CD8-positive, alpha-beta memory T cell (primary cell): Measurements from ENCODE around the gene C10orf95. TPM values are rescaled to one million over a fixed set of nuclear protein-coding genes. Genes with fewer than 3 reads are reported as not detected.
A peak's percentile ranks its signal among the peaks of the same experiment; 100 is the strongest.

Experiments used
- CTCF ChIA-PET: fragments of 350-600 bp; sonication (Branson Sonifier 250); formaldehyde crosslinking; loops from one replicate; lab custom pipeline; 2021; ENCODE audit warnings: antibody characterized with exemption; lab: Charles Lee
- POLR2A ChIA-PET: fragments of 350-600 bp; sonication (Branson Sonifier 250); formaldehyde crosslinking; loops from one replicate; lab custom pipeline; 2021; ENCODE audit warnings: antibody characterized with exemption; lab: Charles Lee
- DNase-seq, 5 donors: peaks; one replicate each; pipeline versions ENCODE4 v3.0.0 to v3.0.0-alpha.2; 2020 to 2022; ENCODE audit warnings: mixed read lengths in 1 of 5
- H3K27ac ChIP-seq: one replicate; pipeline ENCODE4 v1.7.0; 2013; ENCODE audit warnings: low read depth, mild to moderate bottlenecking, low read length, moderate library complexity
- H3K27me3 ChIP-seq: 2 replicates; pipeline ENCODE4 v1.7.0; 2013; ENCODE audit warnings: low read length, mild to moderate bottlenecking; ENCODE audit not compliant: insufficient read depth, poor library complexity, severe bottlenecking
- H3K36me3 ChIP-seq: 2 replicates; pipeline ENCODE4 v1.7.0; 2013; ENCODE audit warnings: mild to moderate bottlenecking, low read length, moderate library complexity; ENCODE audit not compliant: insufficient read depth
- H3K4me1 ChIP-seq: 2 replicates; pipeline ENCODE4 v1.7.0; 2013; ENCODE audit warnings: mild to moderate bottlenecking, low read length, moderate library complexity; ENCODE audit not compliant: insufficient read depth
- H3K4me3 ChIP-seq: 2 replicates; pipeline ENCODE4 v1.7.0; 2013; ENCODE audit warnings: mild to moderate bottlenecking, low read length
- H3K9me3 ChIP-seq: 2 replicates; pipeline ENCODE4 v1.7.0; 2013; ENCODE audit warnings: mild to moderate bottlenecking, low read length
- H3K27ac Mint-ChIP-seq, 8 donors: one replicate each; pipeline ENCODE4 v1.8.0; 2020 to 2021; ENCODE audit warnings: mixed read lengths in 8 of 8, mild to moderate bottlenecking in 6 of 8, inconsistent platforms in 3 of 8, moderate library complexity in 3 of 8
- H3K27me3 Mint-ChIP-seq, 2 donors: one replicate each; pipeline ENCODE4 v1.8.0; 2020 to 2021; ENCODE audit warnings: mixed read lengths in 2 of 2, mild to moderate bottlenecking in 1 of 2, moderate library complexity in 1 of 2
- H3K36me3 Mint-ChIP-seq, 3 donors: one replicate each; pipeline ENCODE4 v1.8.0; 2020 to 2021; ENCODE audit warnings: mixed read lengths in 3 of 3, inconsistent platforms in 1 of 3, mild to moderate bottlenecking in 1 of 3
- H3K4me1 Mint-ChIP-seq, 3 donors: one replicate each; pipeline ENCODE4 v1.8.0; 2020 to 2021; ENCODE audit warnings: mixed read lengths in 3 of 3, inconsistent platforms in 1 of 3, mild to moderate bottlenecking in 1 of 3
- H3K4me3 Mint-ChIP-seq, 7 donors: one replicate each; pipeline ENCODE4 v1.8.0; 2020 to 2021; ENCODE audit warnings: mixed read lengths in 7 of 7, mild to moderate bottlenecking in 6 of 7, moderate library complexity in 4 of 7, inconsistent platforms in 2 of 7
- H3K9me3 Mint-ChIP-seq, 5 donors: one replicate each; pipeline ENCODE4 v1.8.0; 2020 to 2022; ENCODE audit warnings: mixed read lengths in 5 of 5, mild to moderate bottlenecking in 3 of 5, moderate library complexity in 2 of 5, inconsistent platforms in 1 of 5
- polyA plus RNA-seq: library from polyadenylated mRNA; unstranded; fragments of 300-500 nt; fragmentation: Illumina TruSeq; gene quantifications from one replicate; pipeline ENCODE4 v1.2.3, GENCODE V29; 2021
- total RNA-seq, 2 experiments: library from RNA; stranded (reverse); gene quantifications; one replicate each; pipeline ENCODE4 v1.2.3, GENCODE V29; 2021

The C10orf95 gene
- total and polyA plus RNA-seq, 3 experiments from 2014 or later = 0.57 to 0.70 (median 0.62) TPM

DNA sequence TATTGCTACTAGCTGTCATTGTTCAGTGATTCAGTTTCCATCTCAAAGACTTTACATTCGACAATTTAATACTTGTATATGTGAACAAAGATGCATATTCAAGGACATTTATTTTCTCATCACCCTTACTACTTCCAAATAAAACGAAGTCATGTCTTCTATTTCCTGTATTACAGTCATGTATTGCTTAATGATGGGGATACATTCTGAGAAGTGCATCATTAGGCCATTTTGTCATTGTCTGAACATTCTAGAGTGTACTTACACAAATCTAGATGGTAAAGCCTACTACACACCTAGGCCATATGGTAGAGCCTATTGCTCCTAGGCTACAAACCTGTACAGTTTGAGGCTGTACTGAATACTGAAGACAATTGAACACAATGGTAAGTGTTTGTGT lies 6.5 kb downstream of the C10orf95 start:
- CTCF ChIA-PET = no interaction called here
- POLR2A ChIA-PET = no interaction called here
- Mint-ChIP-seq H3K9me3 (no peaks in the 10 kb centered on the region), H3K27me3 (peaks cover 0 to 2% of the 10 kb centered on the region in 2 donors), H3K4me3 (no peak overlapping the region), H3K27ac (no peak overlapping the region), H3K36me3 (peaks cover 0 to 2% (median 0%) of the 10 kb centered on the region in 3 donors), H3K4me1 (peaks cover 7 to 10% (median 9%) of the 10 kb centered on the region in 3 donors)
- Histone ChIP-seq H3K9me3 (no peaks in the 10 kb centered on the region), H3K36me3 (no peaks in the 10 kb centered on the region), H3K4me3 (no peak overlapping the region), H3K27me3 (no peaks in the 10 kb centered on the region), H3K4me1 (peaks cover 6% of the 10 kb centered on the region), H3K27ac (no peak overlapping the region)
- DNase-seq = no peak

GRCh38 chr10:102438374-102438773 lies 13.0 kb downstream of the C10orf95 start:
- no peaks in the 10 kb centered on the region for H3K9me3 Mint-ChIP-seq
- H3K27me3 Mint-ChIP-seq = peaks cover 0 to 8% of the 10 kb centered on the region in 2 donors
- Histone ChIP-seq H3K27me3 (no peaks in the 10 kb centered on the region), H3K27ac (no peak overlapping the region), H3K36me3 (no peaks in the 10 kb centered on the region), H3K9me3 (no peaks in the 10 kb centered on the region), H3K4me1 (peaks cover 35% of the 10 kb centered on the region), H3K4me3 (no peak overlapping the region)
- H3K4me3 Mint-ChIP-seq = no peak overlapping the region
- peak overlapping the region in 2 of 8 donors; percentile 21 to 50 for H3K27ac Mint-ChIP-seq
- no peaks in the 10 kb centered on the region for H3K36me3 Mint-ChIP-seq
- no peak for DNase-seq
- ChIA-PET CTCF (interaction anchor here (1.1 to 2.8 kb wide), 3 partner anchors 10 to 39 kb away, joined by 3 to 13 read pairs (median 3); partner anchors contain the start of gene FBXL15), POLR2A (interaction anchor here (0.7 kb wide), 1 partner anchor 84 kb away, joined by 10 read pairs; no protein-coding TSS in a partner anchor)
- peaks cover 22 to 39% (median 37%) of the 10 kb centered on the region in 3 donors for H3K4me1 Mint-ChIP-seq

- H3K27ac ChIP-seq = no peak overlapping the region
- H3K36me3 ChIP-seq = no peaks in the 10 kb centered on the region
- POLR2A ChIA-PET = interaction anchor here (1.3 kb wide), 1 partner anchor 12 kb away, joined by 4 read pairs; no protein-coding TSS in a partner anchor
- peaks cover 0 to under 1% (median 0%) of the 10 kb centered on the region in 3 donors for H3K36me3 Mint-ChIP-seq
- no peak for DNase-seq
- H3K4me3 Mint-ChIP-seq = peak overlapping the region in 5 of 7 donors; percentile 4 to 74 (median 36)
- CTCF ChIA-PET = interaction anchor here (1.1 to 2.8 kb wide), 2 partner anchors 16 to 39 kb away, joined by 3 to 13 read pairs; partner anchors contain the start of gene FBXL15
- H3K9me3 ChIP-seq = no peaks in the 10 kb centered on the region
- no peaks in the 10 kb centered on the region for H3K9me3 Mint-ChIP-seq
- peaks cover 42% of the 10 kb centered on the region for H3K4me1 ChIP-seq
- H3K4me1 Mint-ChIP-seq = peaks cover 24 to 45% (median 42%) of the 10 kb centered on the region in 3 donors
- peak overlapping the region in 1 of 8 donors; percentile 61 for H3K27ac Mint-ChIP-seq
- no peaks in the 10 kb centered on the region for H3K27me3 ChIP-seq
- H3K4me3 ChIP-seq = no peak overlapping the region
- peaks cover 0 to 9% of the 10 kb centered on the region in 2 donors for H3K27me3 Mint-ChIP-seq
These were observed 13.8 kb downstream of the C10orf95 start for GRCh38 chr10:102437515-102437914.

DNA sequence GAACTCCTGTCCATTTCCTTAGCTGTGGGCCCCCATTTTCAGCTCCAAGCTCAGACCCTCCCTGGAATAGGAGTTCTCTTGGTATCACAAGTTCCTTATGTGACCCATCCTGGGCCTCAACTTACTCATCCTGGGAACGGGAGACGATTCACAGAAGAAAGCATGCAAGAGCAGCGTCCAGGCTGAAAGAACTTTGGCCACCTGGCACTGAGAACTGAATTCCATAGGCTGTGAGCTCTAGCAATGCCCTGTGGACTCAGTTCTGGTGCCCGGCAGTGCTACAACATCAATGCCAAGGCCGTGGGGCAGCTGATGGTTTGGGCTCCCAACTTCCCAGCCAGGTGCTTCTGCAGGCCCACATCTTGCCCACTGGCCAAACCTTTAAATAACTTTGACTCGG lies 15.0 kb downstream of the C10orf95 start:
- Histone ChIP-seq H3K4me1 (peaks cover 50% of the 10 kb centered on the region), H3K4me3 (peak overlapping the region; percentile 73), H3K36me3 (no peaks in the 10 kb centered on the region), H3K27ac (peak overlapping the region; percentile 59), H3K9me3 (no peaks in the 10 kb centered on the region), H3K27me3 (no peaks in the 10 kb centered on the region)
- peak overlapping the region in 7 of 8 donors; percentile 71 to 97 (median 79) for H3K27ac Mint-ChIP-seq
- ChIA-PET CTCF (interaction anchor here (0.6 to 4.8 kb wide), 4 partner anchors 12 to 42 kb away, joined by 3 to 20 read pairs (median 8); partner anchors contain the start of genes FBXL15 and NFKB2), POLR2A (interaction anchor here (1.3 to 1.5 kb wide), 2 partner anchors 13 to 15 kb away, joined by 4 to 5 read pairs; partner anchors contain the start of gene C10orf95)
- no peak for DNase-seq
- H3K4me1 Mint-ChIP-seq = peaks cover 34 to 54% (median 50%) of the 10 kb centered on the region in 3 donors
- H3K36me3 Mint-ChIP-seq = peaks cover 0 to 5% (median 0%) of the 10 kb centered on the region in 3 donors
- H3K4me3 Mint-ChIP-seq = peak overlapping the region; percentile 73 to 88 (median 80)
- H3K27me3 Mint-ChIP-seq = peaks cover 0 to 10% of the 10 kb centered on the region in 2 donors
- no peaks in the 10 kb centered on the region for H3K9me3 Mint-ChIP-seq

DNA sequence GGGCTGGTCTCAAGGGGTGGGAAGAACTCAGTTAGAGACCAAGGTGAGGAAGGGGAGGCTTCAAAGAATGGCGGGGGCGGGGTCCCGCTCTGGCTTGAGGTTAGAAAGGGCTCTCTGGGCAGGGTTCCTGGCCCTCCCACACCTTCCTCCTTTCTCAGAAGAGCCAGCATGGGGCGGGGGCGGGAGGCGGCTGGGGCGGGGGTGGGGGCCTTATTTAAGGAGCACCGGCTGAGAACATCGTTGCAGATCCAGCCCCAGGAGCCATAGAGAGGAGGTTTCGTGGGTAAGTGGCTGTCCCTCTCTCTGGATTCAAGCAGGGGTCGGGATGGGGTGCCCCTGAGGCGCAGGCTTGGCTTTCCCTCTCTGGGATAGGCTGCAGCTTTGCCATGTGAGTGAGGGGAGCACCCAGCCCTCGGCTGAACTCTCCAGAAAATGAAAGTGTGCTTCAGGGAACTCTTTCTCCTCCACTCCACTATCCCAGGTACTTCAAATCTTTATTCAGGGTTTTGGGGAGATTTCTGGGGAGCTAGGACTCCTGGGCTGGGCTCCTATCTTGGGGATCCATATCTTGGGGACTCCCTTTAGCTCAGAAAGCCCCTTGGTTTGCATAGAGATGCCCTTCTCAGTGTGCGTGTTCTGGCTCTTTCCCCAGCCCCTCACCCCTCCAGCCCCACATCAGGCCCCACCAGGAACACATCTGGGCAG lies 15.7 kb downstream of the C10orf95 start:
- peaks cover 0 to 5% (median 0%) of the 10 kb centered on the region in 3 donors for H3K36me3 Mint-ChIP-seq
- peak overlapping the region; percentile 60 for H3K27ac ChIP-seq
- peaks cover 34 to 54% (median 50%) of the 10 kb centered on the region in 3 donors for H3K4me1 Mint-ChIP-seq
- peak in 1 of 5 donors; percentile 34 for DNase-seq
- H3K4me3 ChIP-seq = peak overlapping the region; percentile 73
- H3K4me3 Mint-ChIP-seq = peak overlapping the region; percentile 73 to 88 (median 80)
- POLR2A ChIA-PET = interaction anchor here (0.5 to 1.5 kb wide), 2 partner anchors 15 to 37 kb away, joined by 4 to 5 read pairs; partner anchors contain the start of gene C10orf95
- H3K9me3 ChIP-seq = no peaks in the 10 kb centered on the region
- H3K4me1 ChIP-seq = peaks cover 50% of the 10 kb centered on the region
- H3K36me3 ChIP-seq = no peaks in the 10 kb centered on the region
- peaks cover 0 to 10% of the 10 kb centered on the region in 2 donors for H3K27me3 Mint-ChIP-seq
- peak overlapping the region; percentile 72 to 97 (median 85) for H3K27ac Mint-ChIP-seq
- no peaks in the 10 kb centered on the region for H3K9me3 Mint-ChIP-seq
- CTCF ChIA-PET = interaction anchor here (0.6 to 4.8 kb wide), 7 partner anchors 10 to 266 kb away, joined by 3 to 20 read pairs (median 3); partner anchors contain the start of genes FBXL15 and NFKB2
- H3K27me3 ChIP-seq = no peaks in the 10 kb centered on the region

- Histone ChIP-seq H3K4me1 (peaks cover 50% of the 10 kb centered on the region), H3K9me3 (no peaks in the 10 kb centered on the region), H3K36me3 (no peaks in the 10 kb centered on the region), H3K27ac (peak overlapping the region; percentile 60), H3K4me3 (peak overlapping the region; percentile 49), H3K27me3 (no peaks in the 10 kb centered on the region)
- no peak for DNase-seq
- Mint-ChIP-seq H3K4me1 (peaks cover 34 to 57% (median 50%) of the 10 kb centered on the region in 3 donors), H3K9me3 (no peaks in the 10 kb centered on the region), H3K36me3 (peaks cover 0 to 5% (median 0%) of the 10 kb centered on the region in 3 donors), H3K27ac (peak overlapping the region; percentile 72 to 97 (median 82)), H3K4me3 (peak overlapping the region; percentile 73 to 88 (median 80)), H3K27me3 (peaks cover 0 to 10% of the 10 kb centered on the region in 2 donors)
- POLR2A ChIA-PET = interaction anchor here (0.5 to 1.5 kb wide), 3 partner anchors 16 to 36 kb away, joined by 4 to 5 read pairs (median 4); partner anchors contain the start of gene C10orf95
- CTCF ChIA-PET = interaction anchor here (0.9 to 4.8 kb wide), 6 partner anchors 9 to 266 kb away, joined by 3 to 20 read pairs (median 4); partner anchors contain the start of genes FBXL15 and NFKB2
These were observed 16.2 kb downstream of the C10orf95 start for GRCh38 chr10:102435133-102435497.

- ChIA-PET CTCF (interaction anchor here (1.0 to 4.8 kb wide), 5 partner anchors 14 to 204 kb away, joined by 3 to 20 read pairs (median 4); partner anchors contain the start of genes FBXL15 and NFKB2), POLR2A (interaction anchor here (0.6 to 3.2 kb wide), 3 partner anchors 13 to 68 kb away, joined by 3 to 45 read pairs (median 4); partner anchors contain the start of gene FBXL15)
- Mint-ChIP-seq H3K27ac (peak overlapping the region; percentile 38 to 97 (median 82)), H3K36me3 (peaks cover 0 to 5% (median 0%) of the 10 kb centered on the region in 3 donors), H3K27me3 (peaks cover 0 to 10% of the 10 kb centered on the region in 2 donors), H3K9me3 (no peaks in the 10 kb centered on the region), H3K4me1 (peaks cover 34 to 57% (median 50%) of the 10 kb centered on the region in 3 donors), H3K4me3 (peak overlapping the region; percentile 30 to 85 (median 76))
- Histone ChIP-seq H3K27ac (peak overlapping the region; percentile 60), H3K4me1 (peaks cover 50% of the 10 kb centered on the region), H3K9me3 (no peaks in the 10 kb centered on the region), H3K4me3 (peak overlapping the region; percentile 49), H3K36me3 (no peaks in the 10 kb centered on the region), H3K27me3 (no peaks in the 10 kb centered on the region)
- DNase-seq = no peak
These were observed 16.8 kb downstream of the C10orf95 start for GRCh38 chr10:102434394-102435132.
